OCI-LY7 (cell line): Measurements from ENCODE around the gene AGMAT. TPM values are rescaled to one million over a fixed set of nuclear protein-coding genes. Genes with fewer than 3 reads are reported as not detected.
"Not testable (repeated sequence)": the region's sequence is repeated elsewhere in the genome, so short reads cannot be mapped to it uniquely, and the experiment has no call there.

Experiments
- BruUV-seq: library from RNA; stranded (reverse); fragments of 400-500 nt; replicated peaks from 2 replicates; lab custom pipeline; 2021; lab: Mats Ljungman, UMichigan
- CTCF ChIA-PET: fragments of 300-600 bp; sonication (Branson Sonifier 250); formaldehyde crosslinking; loops from one replicate; lab custom pipeline; 2022; ENCODE audit warnings: antibody characterized with exemption; ENCODE audit not compliant: unreplicated experiment; lab: Charles Lee
- POLR2A ChIA-PET: fragments of 300-600 bp; sonication (Branson Sonifier 250); formaldehyde crosslinking; loops from one replicate; lab custom pipeline; 2022; ENCODE audit warnings: antibody characterized with exemption; lab: Charles Lee
- DNase-seq: peaks from one replicate; pipeline ENCODE4 v3.0.0-alpha.2; 2015; ENCODE audit warnings: low spot score
- H2AFZ ChIP-seq: fragments of 200-600 bp; sonication (generic), shearing (Covaris generic); 2 replicates; pipeline ENCODE4 v1.6.1; 2014; ENCODE audit warnings: mild to moderate bottlenecking, antibody characterized with exemption, low read length, moderate library complexity
- H3K27ac ChIP-seq: fragments of 200-600 bp; sonication (generic); 2 replicates; pipeline ENCODE4 v1.5.1; 2014; ENCODE audit warnings: mixed run types, low read depth, mild to moderate bottlenecking, moderate library complexity, low read length, inconsistent platforms; ENCODE audit not compliant: poor library complexity, severe bottlenecking
- H3K36me3 ChIP-seq: fragments of 200-600 bp; sonication (generic); 2 replicates; pipeline ENCODE4 v1.6.1; 2014; ENCODE audit warnings: mild to moderate bottlenecking, antibody characterized with exemption, low read length, moderate library complexity, mixed read lengths; ENCODE audit not compliant: insufficient read depth
- H3K4me1 ChIP-seq: fragments of 200-600 bp; sonication (generic); 2 replicates; pipeline ENCODE4 v1.5.1; 2014; ENCODE audit warnings: mild to moderate bottlenecking, low read length; ENCODE audit not compliant: insufficient read depth, poor library complexity, severe bottlenecking
- H3K4me2 ChIP-seq: fragments of 200-600 bp; sonication (generic); 2 replicates; pipeline ENCODE4 v1.6.1; 2014; ENCODE audit warnings: mild to moderate bottlenecking, low read length
- H3K4me3 ChIP-seq: fragments of 200-600 bp; sonication (generic); 2 replicates; pipeline ENCODE4 v1.5.1; 2014; ENCODE audit warnings: mild to moderate bottlenecking, low read depth, low read length; ENCODE audit not compliant: poor library complexity, severe bottlenecking
- H3K79me2 ChIP-seq: fragments of 200-600 bp; sonication (generic); 2 replicates; pipeline ENCODE4 v1.6.1; 2016; ENCODE audit warnings: low read depth, mild to moderate bottlenecking, low read length, moderate library complexity, mixed read lengths; ENCODE audit not compliant: insufficient read depth
- H3K9me2 ChIP-seq: fragments of 200-600 bp; sonication (generic); 2 replicates; pipeline ENCODE4 v1.6.1; 2016; ENCODE audit warnings: mild to moderate bottlenecking, low read length, mixed read lengths; ENCODE audit not compliant: insufficient read depth
- H3K9me3 ChIP-seq: fragments of 200-600 bp; sonication (generic); 2 replicates; pipeline ENCODE4 v1.6.1; 2014; ENCODE audit warnings: mild to moderate bottlenecking, mixed run types, low read length, mixed read lengths
- H4K20me1 ChIP-seq: fragments of 200-600 bp; sonication (generic); 2 replicates; pipeline ENCODE4 v1.6.1; 2014; ENCODE audit warnings: mild to moderate bottlenecking, antibody characterized with exemption, low read length, moderate library complexity, mixed read lengths; ENCODE audit not compliant: insufficient read depth
- EZH2phosphoT487 ChIP-seq: fragments of 200-600 bp; sonication (generic); IDR thresholded peaks from 2 replicates; pipeline ENCODE4 v1.6.1; 2018; ENCODE audit warnings: low read depth, borderline replicate concordance, mild to moderate bottlenecking, mixed run types, antibody characterized with exemption, low read length, moderate library complexity, mixed read lengths
- intact Hi-C: fragments of 100-400 bp; cut with micrococcal nuclease; formaldehyde crosslinking; loops from one replicate; pipeline ENCODE4 v1.10.0; 2022; ENCODE audit not compliant: unreplicated experiment
- total RNA-seq, 2 experiments: library from RNA; depleted of rRNA in 1 of 2; stranded (reverse); fragments of >200 nt in 1 of 2; shearing (Covaris generic) in 1 of 2; gene quantifications; 2 replicates each; pipeline ENCODE4 v1.2.3, GENCODE V29; 2014 to 2022
- TF ChIP-seq, protein P1 (sequence below): fragments of 200-600 bp; sonication (generic); conservative IDR thresholded peaks from 2 replicates; pipeline ENCODE4 v1.5.1; 2014; ENCODE audit warnings: mild to moderate bottlenecking, antibody characterized with exemption, low read length, moderate library complexity, mixed read lengths

The AGMAT gene
- total RNA-seq, 2 experiments from 2014 or later = 0.29 to 0.54 TPM

DNA sequence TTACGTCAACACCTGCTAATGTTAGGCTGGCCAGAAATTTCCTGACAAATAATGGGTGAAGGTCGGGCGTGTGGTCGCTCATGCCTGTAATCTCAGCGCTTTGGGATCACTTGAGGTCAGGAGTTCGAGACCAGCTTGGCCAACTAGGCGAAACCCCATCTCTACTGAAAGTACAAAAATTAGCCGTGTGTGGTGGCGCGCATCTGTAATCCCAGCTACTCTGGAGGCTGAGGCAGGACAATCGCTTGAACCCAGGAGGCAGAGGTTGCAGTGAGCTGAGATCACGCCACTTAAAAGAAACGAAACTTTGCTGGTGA is 19.1 kb upstream of the AGMAT start:
- Histone ChIP-seq H3K4me1 (peaks cover 10% of the 10 kb centered on the region), H3K4me3 (peak overlapping the region; percentile 68), H2AFZ (peak overlapping the region; percentile 80), H3K4me2 (peak overlapping the region; percentile 60; the same call in 1 of the 2 replicates)
- CTCF ChIA-PET, H4K20me1 ChIP-seq, H3K9me3 ChIP-seq, intact Hi-C loops, H3K9me2 ChIP-seq, H3K36me3 ChIP-seq, H3K79me2 ChIP-seq, BruUV-seq, DNase-seq, H3K27ac ChIP-seq: not testable (repeated sequence)
- POLR2A ChIA-PET = interaction anchor here (1.0 kb wide), 1 partner anchor 13 kb away, joined by 3 read pairs; no protein-coding TSS in a partner anchor

DNA sequence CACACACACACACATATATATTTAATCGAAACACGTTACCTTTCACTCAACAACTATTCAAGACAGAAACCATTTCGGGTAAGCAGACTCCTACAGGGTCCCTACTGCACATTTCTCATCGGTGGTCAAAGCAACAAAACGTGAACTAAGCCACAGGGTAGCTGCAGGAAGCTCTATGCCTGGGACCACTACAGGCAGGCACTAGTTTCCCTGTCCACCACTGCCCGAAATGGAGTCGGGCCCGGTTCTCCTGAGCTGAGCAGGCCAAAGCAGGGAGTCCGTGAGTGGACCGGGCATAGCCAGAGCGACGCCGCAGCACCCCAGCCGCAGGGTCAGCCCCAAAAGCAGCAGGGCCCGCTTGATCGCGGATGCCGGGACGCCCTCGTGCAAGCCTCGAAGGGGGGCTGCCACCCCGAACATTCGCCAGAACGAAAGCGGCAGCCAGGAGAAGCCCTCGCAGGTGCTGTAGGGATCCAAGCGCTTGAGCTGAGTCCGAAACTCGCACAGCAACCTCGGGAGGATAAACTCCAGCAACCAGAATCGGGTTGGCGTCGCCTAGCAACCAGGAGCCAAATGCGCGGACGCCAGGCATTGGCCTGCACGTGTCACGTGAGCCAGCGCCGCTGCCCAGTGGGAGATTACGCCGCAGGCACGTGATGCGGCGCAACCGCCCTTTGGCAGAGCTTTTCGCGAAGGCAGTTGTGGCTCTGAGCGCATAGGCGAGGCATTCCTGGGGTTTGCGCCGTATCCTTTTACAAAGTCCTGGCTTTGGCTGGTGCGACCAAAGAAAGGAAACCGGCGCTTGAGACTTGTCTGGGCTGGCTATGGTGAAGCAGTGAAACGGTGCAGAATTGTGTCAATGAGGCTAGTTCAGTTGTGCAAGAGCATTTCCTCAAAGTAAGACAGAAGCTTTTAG is 18.5 kb upstream of the AGMAT start:
- POLR2A ChIA-PET = interaction anchor here (0.6 to 1.0 kb wide), 6 partner anchors 9 to 1969 kb away, joined by 3 to 7 read pairs (median 4); no protein-coding TSS in a partner anchor
- no peak overlapping the region for H3K27ac ChIP-seq
- no peaks in the 10 kb centered on the region for H3K9me3 ChIP-seq

DNA sequence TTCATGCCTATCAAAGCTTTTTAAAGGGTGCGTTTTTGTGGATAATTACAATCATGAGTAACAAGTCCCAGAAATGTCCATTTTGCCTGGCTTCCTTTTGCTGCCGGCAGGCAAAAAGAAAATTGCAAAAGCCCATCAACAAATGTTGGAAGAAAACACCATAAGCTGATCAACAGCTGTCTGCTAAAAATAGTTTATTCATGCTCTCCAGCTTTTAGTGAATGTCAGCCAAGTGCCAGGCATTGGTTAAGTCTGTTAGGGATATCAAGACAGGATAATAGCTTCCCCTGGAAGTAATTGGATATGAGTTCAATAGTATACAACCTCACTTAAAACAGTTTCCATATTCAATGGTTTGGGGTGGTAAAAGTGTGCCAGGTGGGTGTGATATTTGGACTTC is 13.6 kb upstream of the AGMAT start:
- TF ChIP-seq, protein P1, sequence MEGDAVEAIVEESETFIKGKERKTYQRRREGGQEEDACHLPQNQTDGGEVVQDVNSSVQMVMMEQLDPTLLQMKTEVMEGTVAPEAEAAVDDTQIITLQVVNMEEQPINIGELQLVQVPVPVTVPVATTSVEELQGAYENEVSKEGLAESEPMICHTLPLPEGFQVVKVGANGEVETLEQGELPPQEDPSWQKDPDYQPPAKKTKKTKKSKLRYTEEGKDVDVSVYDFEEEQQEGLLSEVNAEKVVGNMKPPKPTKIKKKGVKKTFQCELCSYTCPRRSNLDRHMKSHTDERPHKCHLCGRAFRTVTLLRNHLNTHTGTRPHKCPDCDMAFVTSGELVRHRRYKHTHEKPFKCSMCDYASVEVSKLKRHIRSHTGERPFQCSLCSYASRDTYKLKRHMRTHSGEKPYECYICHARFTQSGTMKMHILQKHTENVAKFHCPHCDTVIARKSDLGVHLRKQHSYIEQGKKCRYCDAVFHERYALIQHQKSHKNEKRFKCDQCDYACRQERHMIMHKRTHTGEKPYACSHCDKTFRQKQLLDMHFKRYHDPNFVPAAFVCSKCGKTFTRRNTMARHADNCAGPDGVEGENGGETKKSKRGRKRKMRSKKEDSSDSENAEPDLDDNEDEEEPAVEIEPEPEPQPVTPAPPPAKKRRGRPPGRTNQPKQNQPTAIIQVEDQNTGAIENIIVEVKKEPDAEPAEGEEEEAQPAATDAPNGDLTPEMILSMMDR = no peak
- TF ChIP-seq EZH2phosphoT487 = no peak
- no peak for DNase-seq
- CTCF ChIA-PET = interaction anchor here (0.6 kb wide), 1 partner anchor 26 kb away, joined by 3 read pairs; no protein-coding TSS in a partner anchor
- Histone ChIP-seq H3K4me2 (no peak overlapping the region), H4K20me1 (no peaks in the 10 kb centered on the region), H3K4me3 (no peak overlapping the region), H3K9me3 (no peaks in the 10 kb centered on the region), H3K9me2 (no peaks in the 10 kb centered on the region), H3K79me2 (no peaks in the 10 kb centered on the region), H3K36me3 (no peaks in the 10 kb centered on the region), H3K27ac (no peak overlapping the region), H2AFZ (no peak overlapping the region), H3K4me1 (peaks cover 5% of the 10 kb centered on the region)
- POLR2A ChIA-PET = interaction anchor here (0.5 kb wide), 1 partner anchor 243 kb away, joined by 4 read pairs; no protein-coding TSS in a partner anchor
- intact Hi-C loops = no loop called here
- no TSS peak for BruUV-seq

More for the DNA sequence above, 18.5 kb upstream of the AGMAT start:
- no peaks in the 10 kb centered on the region for H3K36me3 ChIP-seq
- no peaks in the 10 kb centered on the region for H3K79me2 ChIP-seq
- intact Hi-C loops = no loop called here
- H3K4me2 ChIP-seq = peak overlapping the region; percentile 60
- H3K4me3 ChIP-seq = peak overlapping the region; percentile 68
- H2AFZ ChIP-seq = peak overlapping the region; percentile 80
- H4K20me1 ChIP-seq = no peaks in the 10 kb centered on the region
- H3K9me2 ChIP-seq = no peaks in the 10 kb centered on the region
- peak; percentile 86 for DNase-seq
- CTCF ChIA-PET = no interaction called here
- TF ChIP-seq, protein P1 = no peak
- no peak for TF ChIP-seq EZH2phosphoT487
- no TSS peak for BruUV-seq
- peaks cover 10% of the 10 kb centered on the region for H3K4me1 ChIP-seq
